ENCODE data around the gene PLA2G2F.

The PLA2G2F gene

GRCh38 chr1:20174937-20175666 lies 36.0 kb downstream of the PLA2G2F start:
- no peak for DNase-seq

GRCh38 chr1:20178634-20179370 lies 39.7 kb downstream of the PLA2G2F start:
- no peak for DNase-seq

GRCh38 chr1:20179371-20180128 lies 40.4 kb downstream of the PLA2G2F start:
- DNase-seq: no peak

- no peak for DNase-seq
These were observed 41.2 kb downstream of the PLA2G2F start for GRCh38 chr1:20180129-20180843.

- no peak for DNase-seq
These were observed 41.7 kb downstream of the PLA2G2F start for GRCh38 chr1:20180844-20181207.

GRCh38 chr1:20182415-20182814 lies 43.3 kb downstream of the PLA2G2F start:
- no peak for DNase-seq

GRCh38 chr1:20183035-20183434 lies 43.9 kb downstream of the PLA2G2F start:
- DNase-seq: no peak

- no peak for DNase-seq
These were observed 44.6 kb downstream of the PLA2G2F start for GRCh38 chr1:20183616-20184271.

GRCh38 chr1:20184481-20184900 lies 45.4 kb downstream of the PLA2G2F start:
- DNase-seq: no peak

GRCh38 chr1:20184997-20185833 lies 46.1 kb downstream of the PLA2G2F start:
- DNase-seq: no peak

- DNase-seq: no peak
These were observed 47.0 kb downstream of the PLA2G2F start, which contains the start of the genes PLA2G2C and UBXN10 for GRCh38 chr1:20185834-20186782. Gene PLA2G2C, minus strand, starts transcription at chr1:20186518. Its CDS starts 9,155 bp downstream, at chr1:20177363. Gene UBXN10, plus strand, starts transcription at chr1:20186096. Its CDS starts 4,466 bp downstream, at chr1:20190562.

GRCh38 chr1:20187103-20187812 lies 48.1 kb downstream of the PLA2G2F start:
- no peak for DNase-seq

- no peak for DNase-seq
These were observed 48.8 kb downstream of the PLA2G2F start for GRCh38 chr1:20187813-20188454.

GRCh38 chr1:20188455-20188817 lies 49.3 kb downstream of the PLA2G2F start:
- DNase-seq: no peak

GRCh38 chr1:20189664-20190063 lies 50.5 kb downstream of the PLA2G2F start:
- DNase-seq: no peak

- no peak for DNase-seq
These were observed 51.4 kb downstream of the PLA2G2F start for GRCh38 chr1:20190256-20191160.

- DNase-seq: no peak
These were observed 52.2 kb downstream of the PLA2G2F start for GRCh38 chr1:20191266-20191825.
